Spleen (tissue), 7 donors: ENCODE measurements around the gene TEKT2.

Experiments
- CTCF ChIP-seq, 11 experiments: fragments of 200-600 bp in 7 of 11; fragments of 450-650 bp in 4 of 11; sonication (generic) in 4 of 11; IDR thresholded peaks in 8 of 11; conservative IDR thresholded peaks in 3 of 11; 1 replicate in 7 of 11; 2 replicates in 4 of 11; pipeline versions ENCODE4 v1.4.0 to v1.8.0; 2016 to 2021; ENCODE audit warnings: antibody characterized with exemption in 11 of 11, inconsistent platforms in 4 of 11, mild to moderate bottlenecking in 1 of 11
- POLR2A ChIP-seq, 3 donors: fragments of 450-650 bp; IDR thresholded peaks; one replicate each; pipeline ENCODE4 v1.5.1; 2017; ENCODE audit warnings: antibody characterized with exemption in 3 of 3, mild to moderate bottlenecking in 1 of 3
- donor health status: DM: no; HTN: no; CAD: no; lungs with moderate emphysema.
- donor health status: DM: no; HTN: no; CAD: no.
- donor health status: DM: no; HTN: no; CAD: no.

GRCh38 chr1:36135330-36135667 is 51.4 kb downstream of the TEKT2 start:
- TF ChIP-seq CTCF (IDR thresholded peaks at IDR 0.05 in 8 of 11, conservative IDR thresholded peaks at IDR 0.05 in 3 of 11) (no peak), POLR2A (IDR thresholded peaks at IDR 0.05) (no peak)
